GM12891 (cell line): ENCODE data around the gene INO80D.

Experiments
- POLR2A ChIP-seq: IDR thresholded peaks from 2 replicates; pipeline ENCODE4 v1.6.1; 2011; ENCODE audit warnings: low read depth, low read length, control low read depth
- POLR2AphosphoS5 ChIP-seq: IDR thresholded peaks from 2 replicates; pipeline ENCODE4 v1.6.1; 2011; ENCODE audit warnings: low read depth, low read length, control low read depth
- SPI1 ChIP-seq: IDR thresholded peaks from 2 replicates; pipeline ENCODE4 v1.6.1; 2011; ENCODE audit warnings: low read depth, low read length, control low read depth
- TAF1 ChIP-seq: IDR thresholded peaks from 2 replicates; pipeline ENCODE4 v1.6.1; 2011; ENCODE audit warnings: low read depth, low read length, control low read depth

- no peak for TF ChIP-seq TAF1
- no peak for TF ChIP-seq POLR2AphosphoS5
- TF ChIP-seq POLR2A: no peak
- no peak for TF ChIP-seq SPI1
These were observed 39.9 kb upstream of the INO80D start for GRCh38 chr2:206125901-206126300.
